WTC11 (cell line): ENCODE results near the gene EPHA4.

Source experiments
- TP53 ChIP-seq: sonication (generic); formaldehyde crosslinking; IDR thresholded peaks from 2 replicates; pipeline ENCODE4 v1.8.1; 2023; ENCODE audit warnings: mild to moderate bottlenecking, missing genetic modification reagents
- TF ChIP-seq, protein P1 (sequence below): sonication (generic); formaldehyde crosslinking; IDR thresholded peaks from 2 replicates; pipeline ENCODE4 v1.8.1; 2023; ENCODE audit warnings: mild to moderate bottlenecking, missing genetic modification reagents, moderate library complexity
- TF ChIP-seq, protein P2 (sequence below): fragments of 200-600 bp; IDR thresholded peaks from 2 replicates; pipeline ENCODE4 v1.8.0; 2022; ENCODE audit warnings: antibody characterized with exemption

DNA sequence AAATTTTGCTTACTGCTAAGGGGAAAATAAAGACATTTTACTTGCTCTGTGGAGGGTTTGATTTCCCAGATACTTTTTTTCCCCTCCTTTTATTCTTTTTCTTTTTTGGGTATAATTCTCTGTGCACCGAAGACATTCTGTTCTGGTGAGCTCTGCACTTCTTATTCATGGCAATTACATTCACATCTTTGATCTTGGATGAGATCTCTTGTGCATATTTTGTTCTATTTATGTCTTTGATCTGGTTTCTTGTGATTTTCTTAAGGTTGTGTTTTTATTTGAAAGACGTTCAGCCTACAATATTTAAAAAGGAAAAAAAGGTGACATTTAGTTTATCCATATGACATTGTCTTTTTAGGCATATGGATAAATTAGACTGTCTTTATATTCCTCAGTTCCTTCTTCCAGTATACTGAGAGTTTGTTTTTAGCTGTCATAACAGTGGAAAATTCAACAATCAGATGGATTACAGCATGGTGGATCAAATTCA, 33.7 kb upstream of the EPHA4 start:
- TF ChIP-seq, protein P1, sequence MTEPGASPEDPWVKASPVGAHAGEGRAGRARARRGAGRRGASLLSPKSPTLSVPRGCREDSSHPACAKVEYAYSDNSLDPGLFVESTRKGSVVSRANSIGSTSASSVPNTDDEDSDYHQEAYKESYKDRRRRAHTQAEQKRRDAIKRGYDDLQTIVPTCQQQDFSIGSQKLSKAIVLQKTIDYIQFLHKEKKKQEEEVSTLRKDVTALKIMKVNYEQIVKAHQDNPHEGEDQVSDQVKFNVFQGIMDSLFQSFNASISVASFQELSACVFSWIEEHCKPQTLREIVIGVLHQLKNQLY, result no peak
- TF ChIP-seq TP53 (CRISPR knock-in tag), result no peak
- TF ChIP-seq, protein P2, sequence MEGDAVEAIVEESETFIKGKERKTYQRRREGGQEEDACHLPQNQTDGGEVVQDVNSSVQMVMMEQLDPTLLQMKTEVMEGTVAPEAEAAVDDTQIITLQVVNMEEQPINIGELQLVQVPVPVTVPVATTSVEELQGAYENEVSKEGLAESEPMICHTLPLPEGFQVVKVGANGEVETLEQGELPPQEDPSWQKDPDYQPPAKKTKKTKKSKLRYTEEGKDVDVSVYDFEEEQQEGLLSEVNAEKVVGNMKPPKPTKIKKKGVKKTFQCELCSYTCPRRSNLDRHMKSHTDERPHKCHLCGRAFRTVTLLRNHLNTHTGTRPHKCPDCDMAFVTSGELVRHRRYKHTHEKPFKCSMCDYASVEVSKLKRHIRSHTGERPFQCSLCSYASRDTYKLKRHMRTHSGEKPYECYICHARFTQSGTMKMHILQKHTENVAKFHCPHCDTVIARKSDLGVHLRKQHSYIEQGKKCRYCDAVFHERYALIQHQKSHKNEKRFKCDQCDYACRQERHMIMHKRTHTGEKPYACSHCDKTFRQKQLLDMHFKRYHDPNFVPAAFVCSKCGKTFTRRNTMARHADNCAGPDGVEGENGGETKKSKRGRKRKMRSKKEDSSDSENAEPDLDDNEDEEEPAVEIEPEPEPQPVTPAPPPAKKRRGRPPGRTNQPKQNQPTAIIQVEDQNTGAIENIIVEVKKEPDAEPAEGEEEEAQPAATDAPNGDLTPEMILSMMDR, result no peak
